HG02973 (cell line): Measurements from ENCODE around the gene BRD7.

Source experiments
- ATAC-seq: cut with Tn5 transposase; IDR thresholded peaks from one replicate; pipeline ENCODE4 v1.9.1; 2021; ENCODE audit warnings: moderate library complexity; ENCODE audit not compliant: unreplicated experiment

The BRD7 gene

DNA sequence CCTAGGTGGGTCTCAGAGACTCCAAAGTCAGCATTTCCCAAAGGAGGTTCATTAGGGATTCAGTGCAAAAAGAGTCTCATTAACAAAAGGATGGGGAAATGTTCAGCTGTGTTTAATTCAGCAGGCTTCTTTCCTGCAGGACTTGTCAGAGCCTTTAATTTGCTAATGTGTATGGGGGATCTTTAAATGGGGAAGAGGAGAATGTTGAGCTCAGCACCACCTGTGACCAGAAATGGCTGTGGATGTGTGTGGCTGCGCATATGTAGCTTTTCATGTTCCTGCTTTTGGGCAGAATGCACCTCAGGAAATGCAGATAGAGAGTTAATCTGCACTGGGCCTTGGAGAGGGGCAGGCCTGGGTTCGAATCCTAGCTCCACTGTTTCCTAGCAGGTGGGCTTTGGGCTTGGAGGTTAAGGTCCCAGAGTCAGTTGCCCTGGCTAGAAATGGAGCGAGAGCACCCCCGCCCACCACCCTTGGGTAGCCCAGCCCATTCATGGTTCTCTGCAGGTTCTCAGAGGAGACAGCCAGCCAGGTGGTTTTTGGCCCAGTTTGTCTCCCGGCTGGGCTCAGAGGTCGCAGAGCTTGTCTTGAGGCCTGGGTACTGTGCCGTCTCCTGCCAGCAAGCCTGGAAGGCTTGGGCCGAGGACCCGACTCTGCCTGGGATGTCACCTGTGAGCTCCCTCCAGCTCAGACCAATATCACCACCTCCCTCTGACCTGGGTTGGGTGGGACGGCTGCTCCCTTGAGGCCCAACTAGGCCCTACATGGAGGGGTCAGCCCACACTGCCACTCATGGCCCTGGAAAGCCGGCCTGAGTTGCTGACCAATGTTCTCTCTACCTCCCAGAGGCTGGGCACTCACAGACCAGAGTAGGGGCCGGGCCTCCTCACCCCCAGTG, 93.1 kb downstream of the BRD7 start:
- no peak for ATAC-seq

- no peak for ATAC-seq
These were observed 93.7 kb downstream of the BRD7 start for GRCh38 chr16:50275098-50275415.

DNA sequence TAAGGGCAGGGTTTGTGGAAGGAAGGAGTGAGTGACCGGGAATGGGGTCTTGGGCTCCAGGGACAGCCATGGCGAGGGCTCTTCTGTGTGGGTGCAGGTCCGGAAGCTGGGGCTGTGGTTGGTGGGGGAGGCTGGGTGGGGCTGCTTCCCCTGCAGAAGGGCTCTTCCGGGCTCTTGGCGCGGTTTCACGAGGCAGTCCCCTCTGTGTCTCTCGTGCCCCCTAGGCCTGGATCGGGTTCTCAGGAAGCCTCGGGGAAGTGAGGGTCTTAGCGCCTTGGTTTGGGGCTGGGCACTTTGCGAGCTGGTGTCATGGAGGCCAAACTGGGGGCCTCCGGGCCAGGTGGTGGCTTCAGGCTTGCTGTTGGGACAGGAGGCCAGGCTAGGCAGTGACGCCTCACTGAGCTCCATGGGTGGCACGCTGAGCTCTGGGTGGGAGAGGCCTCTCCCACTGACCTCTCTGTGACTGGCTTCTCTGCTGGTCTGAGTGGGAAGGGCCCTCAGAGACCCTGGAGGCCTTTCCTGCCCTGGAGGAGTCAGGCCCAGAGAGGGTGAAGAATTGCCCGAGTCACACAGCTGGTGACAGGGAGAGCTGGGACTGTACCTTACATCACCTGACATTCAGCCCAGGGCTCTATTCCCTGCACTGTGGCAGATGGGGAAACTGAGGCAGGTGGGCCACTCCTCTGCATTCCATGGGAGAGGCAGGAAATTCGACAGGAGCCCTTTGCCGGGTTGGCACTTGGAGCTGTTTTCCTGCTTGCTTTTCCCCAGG, 94.3 kb downstream of the BRD7 start:
- peak; percentile 22 for ATAC-seq

GRCh38 chr16:50273888-50274325, 94.9 kb downstream of the BRD7 start:
- peak; percentile 60 for ATAC-seq

DNA sequence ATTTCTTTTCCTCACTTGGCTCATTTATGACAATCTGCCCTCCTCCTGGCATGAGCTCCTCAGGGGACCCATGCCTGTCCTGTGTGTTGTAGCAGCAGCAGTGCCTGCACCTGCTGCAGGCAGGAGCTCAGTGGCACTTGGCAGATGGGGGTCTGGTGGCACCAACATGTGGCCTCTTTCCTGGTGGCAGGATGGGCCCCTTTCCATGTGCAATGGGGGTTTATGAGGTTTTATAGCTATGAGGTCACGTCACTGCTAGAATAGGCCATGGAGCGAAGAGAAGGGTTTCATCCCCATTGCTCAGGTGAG, 95.5 kb downstream of the BRD7 start:
- ATAC-seq: no peak

DNA sequence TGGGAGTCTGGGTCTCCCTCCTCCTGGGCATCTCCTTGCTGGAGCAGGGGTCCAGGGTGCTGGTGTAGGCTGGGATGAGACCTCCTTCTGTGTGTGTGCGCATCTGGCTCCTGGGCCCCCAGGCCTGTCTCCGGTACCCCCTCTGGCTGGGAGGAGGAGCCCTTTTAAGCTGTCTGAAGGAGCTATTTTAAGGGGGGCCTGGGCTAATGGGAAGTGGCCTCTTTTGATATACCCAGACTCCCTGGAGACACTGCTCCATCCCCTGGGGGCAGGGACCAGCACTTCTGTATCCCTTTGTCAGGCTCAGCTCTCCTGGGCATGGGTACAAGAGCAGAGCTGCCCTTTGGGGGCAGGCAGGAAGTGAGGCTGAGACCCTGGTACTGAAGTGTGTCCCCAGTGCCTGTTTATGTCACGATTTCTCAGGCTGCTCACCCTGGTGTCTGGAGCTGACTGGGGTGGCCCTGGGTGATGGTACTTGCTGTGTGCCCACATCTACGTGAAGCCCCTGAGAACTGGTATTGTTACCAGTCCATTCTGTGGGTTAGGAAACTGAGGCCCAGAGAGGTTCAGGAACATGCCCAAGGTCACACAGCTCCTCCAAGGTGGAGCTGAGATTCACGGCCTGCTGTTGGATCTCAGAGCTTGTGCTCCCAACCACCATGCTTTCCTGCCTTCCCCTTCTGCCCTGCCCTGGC, 96.0 kb downstream of the BRD7 start:
- ATAC-seq: no peak

GRCh38 chr16:50272111-50272571, 96.6 kb downstream of the BRD7 start:
- no peak for ATAC-seq

DNA sequence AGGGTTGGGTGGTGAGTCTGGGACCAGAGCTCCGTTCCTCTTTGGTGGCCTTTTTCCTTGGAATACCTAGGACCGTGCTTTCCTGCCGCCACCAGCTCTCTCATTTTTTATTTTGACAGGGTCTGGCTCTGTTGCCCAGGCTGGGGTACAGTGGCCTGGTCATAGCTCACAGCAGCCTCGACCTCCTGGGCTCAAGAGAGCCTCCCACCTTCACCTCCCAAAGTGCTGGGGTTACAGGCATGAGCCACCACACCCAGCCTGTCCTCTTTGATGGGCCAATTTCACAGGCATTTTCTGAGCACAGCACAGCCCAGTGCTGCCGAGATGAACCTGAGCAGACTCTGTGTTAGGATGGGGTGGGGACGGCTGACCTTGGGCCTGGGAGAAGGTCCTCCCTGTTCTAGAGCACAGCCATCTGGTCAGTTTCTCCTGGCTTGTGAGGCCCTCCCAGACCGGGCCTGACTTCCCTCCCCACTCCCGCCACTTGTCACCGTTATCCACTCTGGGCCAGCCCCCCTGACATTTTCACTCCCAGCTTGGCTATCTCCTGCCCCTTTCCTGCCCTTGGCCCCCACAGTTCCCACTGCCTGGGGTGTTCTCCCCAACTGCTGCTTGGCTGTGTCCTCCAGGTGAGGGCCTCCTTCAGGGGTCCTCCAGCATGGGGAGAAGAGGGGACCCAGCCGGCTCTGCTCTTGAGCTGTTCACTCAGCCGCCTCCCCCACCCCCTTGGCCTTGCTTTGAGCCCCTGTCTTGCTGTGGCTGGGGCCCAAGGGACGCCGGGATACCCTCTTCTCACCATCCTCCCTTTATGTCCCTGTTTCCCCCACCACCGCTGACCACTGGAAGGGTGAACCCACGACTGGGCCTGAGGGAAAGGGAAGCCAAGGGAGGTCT, 97.4 kb downstream of the BRD7 start:
- ATAC-seq: no peak

DNA sequence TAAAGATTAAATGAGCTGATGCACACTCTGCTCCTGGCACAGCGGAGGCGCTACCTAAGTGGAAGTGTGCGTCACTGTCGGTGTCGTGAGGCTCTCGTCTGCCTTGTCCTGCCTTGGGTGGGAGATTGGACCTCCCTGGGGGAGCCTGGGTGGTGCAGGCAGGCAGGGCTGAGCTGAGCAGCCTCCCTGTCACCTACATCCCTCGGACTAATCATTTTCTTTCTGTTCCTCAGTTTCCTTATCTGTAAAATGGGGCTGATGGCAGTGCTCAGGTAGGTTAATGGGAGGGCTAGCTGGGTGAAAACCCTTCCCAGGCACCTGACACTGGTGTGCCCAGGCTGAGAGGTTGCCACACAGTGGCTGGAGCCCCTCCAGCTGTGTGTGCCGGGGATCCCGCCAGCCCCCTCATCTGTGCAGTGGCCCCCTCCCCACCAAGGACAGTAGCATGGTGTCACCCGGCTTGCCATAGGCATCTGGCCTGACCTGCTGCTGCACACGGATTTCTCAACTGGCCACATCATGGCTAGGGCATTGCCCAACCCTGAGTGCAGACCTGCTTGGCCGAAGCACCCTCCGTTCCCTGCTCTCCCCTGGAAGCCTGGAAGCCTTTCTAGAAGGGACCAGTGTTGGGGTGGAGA, 98.2 kb downstream of the BRD7 start:
- no peak for ATAC-seq

DNA sequence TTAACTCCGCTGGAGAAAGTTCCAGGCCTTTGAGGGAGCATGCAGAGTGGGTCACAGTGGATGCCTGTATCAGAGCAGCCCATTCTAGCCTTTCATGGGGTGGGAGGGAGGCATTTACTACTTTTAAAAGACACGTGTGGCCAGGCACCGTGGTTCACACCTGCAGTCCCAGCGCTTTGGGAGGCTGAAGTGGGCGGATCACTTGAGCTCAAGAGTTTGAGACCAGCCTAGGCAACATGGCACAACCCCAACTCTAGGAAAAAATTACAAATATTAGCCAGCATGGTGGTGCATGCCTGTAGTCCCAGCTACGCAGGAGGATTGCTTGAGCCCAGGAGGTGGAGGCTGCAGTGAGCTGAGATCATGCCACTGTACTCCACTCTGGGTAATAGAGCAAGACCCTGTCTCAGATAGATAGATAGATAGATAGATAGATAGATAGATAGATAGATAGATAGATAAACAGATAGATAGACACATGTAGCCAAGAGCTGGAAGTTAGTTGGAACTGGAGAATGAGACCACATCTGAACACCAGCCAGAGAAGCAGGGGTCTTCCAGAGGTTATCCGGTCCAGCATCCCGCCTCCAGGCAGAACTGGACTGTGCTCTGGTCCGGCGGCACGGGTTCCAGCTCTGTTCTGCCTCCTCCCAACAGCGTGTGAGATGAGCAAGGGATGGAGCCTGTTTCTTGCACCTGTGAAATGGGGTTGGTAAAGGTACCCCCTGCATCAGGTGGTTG, 98.8 kb downstream of the BRD7 start:
- ATAC-seq: no peak

- ATAC-seq: no peak
These were observed 99.6 kb downstream of the BRD7 start for GRCh38 chr16:50269061-50269705.

- ATAC-seq: no peak
These were observed 100.4 kb downstream of the BRD7 start for GRCh38 chr16:50268352-50268751.

DNA sequence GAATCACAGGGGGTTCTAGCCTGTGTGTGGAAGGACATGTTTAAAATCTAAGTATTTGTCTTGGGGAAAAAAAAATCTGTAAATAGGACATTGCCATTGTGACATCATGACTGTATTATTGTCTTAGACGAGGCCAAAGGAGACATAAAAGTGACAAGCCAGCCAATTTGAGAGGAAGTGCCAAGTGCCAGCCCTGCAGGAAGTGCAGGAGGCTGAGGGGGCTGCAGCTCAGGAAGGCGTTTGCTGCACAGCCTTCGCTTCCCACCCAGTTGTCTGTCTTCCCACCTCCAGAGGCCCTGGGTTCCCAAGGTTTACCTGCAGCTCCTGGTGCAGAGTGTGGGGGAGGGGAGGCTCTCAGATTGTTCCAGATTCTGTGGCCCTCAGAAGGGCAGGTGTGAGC, 101.1 kb downstream of the BRD7 start:
- no peak for ATAC-seq

DNA sequence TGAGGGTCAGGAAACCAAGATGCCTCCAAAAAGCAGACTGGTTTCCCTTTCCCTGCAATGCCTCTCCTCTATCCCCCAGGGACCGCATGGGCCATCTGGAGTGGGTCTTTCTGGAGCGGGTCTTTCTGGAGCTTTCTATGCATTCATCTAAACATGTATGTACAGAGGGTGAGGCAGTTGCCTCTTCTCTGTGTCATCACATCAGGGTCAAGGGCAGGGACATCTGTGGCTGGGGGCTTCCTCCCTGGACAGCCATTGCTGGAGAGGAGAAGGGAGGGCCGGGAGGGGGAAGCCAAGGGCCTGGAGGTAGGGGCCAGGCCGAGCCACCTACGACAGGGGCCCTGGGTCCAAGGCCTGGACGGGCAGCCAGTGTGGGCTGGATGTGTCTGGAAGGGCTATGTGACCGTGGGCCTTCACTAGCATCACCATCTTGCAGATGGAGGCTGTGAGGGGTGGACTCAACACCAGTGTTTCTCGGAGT, 101.6 kb downstream of the BRD7 start:
- ATAC-seq: no peak

DNA sequence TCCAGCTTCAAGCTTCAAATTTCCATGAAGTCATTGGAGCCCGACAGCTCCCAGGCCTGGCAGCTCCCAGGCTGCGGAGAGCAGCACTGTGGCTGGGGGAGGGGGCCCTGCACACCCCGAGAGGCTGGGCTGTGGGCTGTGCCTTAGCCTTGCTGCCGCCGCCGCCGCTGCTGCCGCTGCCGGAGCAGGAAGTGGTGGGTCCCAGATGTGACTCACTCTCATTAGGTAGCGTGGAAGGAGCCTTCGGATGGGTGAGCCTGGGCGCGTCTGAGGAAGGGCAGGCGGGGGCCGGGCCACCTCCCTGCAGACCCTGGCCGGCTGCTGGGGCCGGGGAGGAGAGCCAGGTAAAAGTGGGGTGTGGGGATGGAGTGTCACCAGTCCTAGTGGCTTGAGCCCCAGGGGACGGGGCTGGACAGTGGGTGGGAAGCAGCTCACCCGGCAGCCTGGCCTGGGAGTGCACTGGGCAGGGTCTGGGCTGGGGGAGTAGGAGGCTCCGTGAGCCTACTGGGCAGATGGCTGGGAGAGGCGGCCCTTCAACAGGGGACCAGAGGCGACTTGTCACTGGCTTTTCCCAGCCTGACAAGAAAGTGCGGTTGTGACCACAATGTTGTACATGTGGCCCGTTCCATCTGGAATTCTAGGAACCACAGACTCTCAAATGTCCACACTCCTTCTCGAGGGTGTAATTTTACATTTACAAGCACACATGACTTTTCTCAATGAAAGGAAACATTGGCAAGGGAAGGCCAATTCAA, 102.3 kb downstream of the BRD7 start, which contains the start of gene ADCY7:
ADCY7 (plus strand) TSS at position 215 of the 755 bp plus-strand sequence. CDS start 21,629 bp downstream, outside the sequence.
- peak; percentile 68 for ATAC-seq
